ENCODE measurements around the gene SPOCK1. TPM values are rescaled to one million over a fixed set of nuclear protein-coding genes. Genes with fewer than 3 reads are reported as not detected.

The SPOCK1 gene
- total RNA-seq, 1 donor from 2014 or later, result 81.2 TPM

GRCh38 chr5:137348759-137349158 lies 150.4 kb downstream of the SPOCK1 start:
- no peak for DNase-seq (ENCODE audit: low spot score in 2 of 2)
- no peaks in the 10 kb centered on the region for H3K36me3 ChIP-seq
- H3K27me3 ChIP-seq, result no peaks in the 10 kb centered on the region
- no peak for TF ChIP-seq CTCF (IDR thresholded peaks at IDR 0.05)
- H3K9me3 ChIP-seq, result no peaks in the 10 kb centered on the region
- intact Hi-C loops (cut with DNase I), result no loop called here
- no peaks in the 10 kb centered on the region for H3K4me1 ChIP-seq
- no peak overlapping the region for H3K4me3 ChIP-seq
- H3K27ac ChIP-seq, result no peak overlapping the region

GRCh38 chr5:137347865-137348264 lies 151.3 kb downstream of the SPOCK1 start:
- no peaks in the 10 kb centered on the region for H3K4me1 ChIP-seq
- no peak for TF ChIP-seq CTCF (IDR thresholded peaks at IDR 0.05)
- no peaks in the 10 kb centered on the region for H3K9me3 ChIP-seq
- H3K4me3 ChIP-seq, result no peak overlapping the region
- no peak overlapping the region for H3K27ac ChIP-seq
- no peaks in the 10 kb centered on the region for H3K27me3 ChIP-seq
- H3K36me3 ChIP-seq, result no peaks in the 10 kb centered on the region
- intact Hi-C loops (cut with DNase I), result no loop called here
- no peak for DNase-seq (ENCODE audit: low spot score in 2 of 2)

GRCh38 chr5:137346281-137346680 lies 152.8 kb downstream of the SPOCK1 start:
- no peak overlapping the region for H3K27ac ChIP-seq
- no peak for DNase-seq (ENCODE audit: low spot score in 2 of 2)
- no peaks in the 10 kb centered on the region for H3K4me1 ChIP-seq
- no peak for TF ChIP-seq CTCF (IDR thresholded peaks at IDR 0.05)
- no peaks in the 10 kb centered on the region for H3K27me3 ChIP-seq
- no peaks in the 10 kb centered on the region for H3K9me3 ChIP-seq
- no peaks in the 10 kb centered on the region for H3K36me3 ChIP-seq
- intact Hi-C loops (cut with DNase I), result no loop called here
- H3K4me3 ChIP-seq, result no peak overlapping the region

GRCh38 chr5:137345396-137345795 lies 153.7 kb downstream of the SPOCK1 start:
- no peak overlapping the region for H3K27ac ChIP-seq
- no peaks in the 10 kb centered on the region for H3K36me3 ChIP-seq
- H3K4me3 ChIP-seq, result no peak overlapping the region
- H3K9me3 ChIP-seq, result no peaks in the 10 kb centered on the region
- no peaks in the 10 kb centered on the region for H3K27me3 ChIP-seq
- H3K4me1 ChIP-seq, result no peaks in the 10 kb centered on the region
- no peak for DNase-seq (ENCODE audit: low spot score in 2 of 2)
- intact Hi-C loops (cut with DNase I), result no loop called here
- no peak for TF ChIP-seq CTCF (IDR thresholded peaks at IDR 0.05)

- peak; percentile 8 to 58 (median 52) for TF ChIP-seq CTCF (IDR thresholded peaks at IDR 0.05)
- intact Hi-C loops (cut with DNase I), result loop anchor here (5.0 kb wide), 1 partner anchor 152 kb away; the partner anchor contains the start of gene SPOCK1
- no peaks in the 10 kb centered on the region for H3K9me3 ChIP-seq
Measured at GRCh38 chr5:137344723-137345322, 154.3 kb downstream of the SPOCK1 start.

GRCh38 chr5:137344021-137344420 lies 155.1 kb downstream of the SPOCK1 start:
- Histone ChIP-seq H3K27me3 (no peaks in the 10 kb centered on the region), H3K4me3 (no peak overlapping the region), H3K36me3 (no peaks in the 10 kb centered on the region), H3K4me1 (no peaks in the 10 kb centered on the region), H3K27ac (no peak overlapping the region), H3K9me3 (no peaks in the 10 kb centered on the region)
- intact Hi-C loops (cut with DNase I), result loop anchor here (5.0 kb wide), 1 partner anchor 153 kb away; the partner anchor contains the start of gene SPOCK1
- TF ChIP-seq CTCF (IDR thresholded peaks at IDR 0.05), result no peak
- DNase-seq (ENCODE audit: low spot score in 2 of 2), result no peak

More at GRCh38 chr5:137344723-137345322, 154.3 kb downstream of the SPOCK1 start:
- no peak overlapping the region for H3K27ac ChIP-seq
- DNase-seq (ENCODE audit: low spot score in 2 of 2), result no peak
- H3K4me3 ChIP-seq, result no peak overlapping the region
- no peaks in the 10 kb centered on the region for H3K27me3 ChIP-seq
- no peaks in the 10 kb centered on the region for H3K36me3 ChIP-seq
- H3K4me1 ChIP-seq, result no peaks in the 10 kb centered on the region

Measured in ascending aorta (tissue), 2 donors.